Smooth muscle cell (in vitro differentiated cells): ENCODE results near the gene MCTP2. TPM values are rescaled to one million over a fixed set of nuclear protein-coding genes. Genes with fewer than 3 reads are reported as not detected.

Source experiments
- DNase-seq: peaks from one replicate; lab custom pipeline; 2025; ENCODE audit not compliant: unreplicated experiment; lab: John Stamatoyannopoulos, UW
- H2AFZ ChIP-seq: fragments of 200-600 bp; sonication (generic); 2 replicates; pipeline ENCODE4 v1.6.0; 2016; ENCODE audit warnings: antibody characterized with exemption, low read depth, mild to moderate bottlenecking
- H3F3A ChIP-seq: fragments of 200-600 bp; sonication (generic); 2 replicates; pipeline ENCODE4 v1.6.0; 2017; ENCODE audit warnings: antibody characterized with exemption, low read depth
- H3K27ac ChIP-seq: fragments of 200-600 bp; sonication (generic); 2 replicates; pipeline ENCODE4 v1.5.1; 2016; ENCODE audit warnings: low read depth, mild to moderate bottlenecking
- H3K27me3 ChIP-seq: fragments of 200-600 bp; sonication (generic); 2 replicates; pipeline ENCODE4 v1.6.1; 2016; ENCODE audit warnings: low read depth, mild to moderate bottlenecking
- H3K36me3 ChIP-seq: fragments of 200-600 bp; sonication (generic); 2 replicates; pipeline ENCODE4 v1.5.1; 2016; ENCODE audit warnings: low read depth
- H3K4me1 ChIP-seq: fragments of 200-600 bp; sonication (generic); 2 replicates; pipeline ENCODE4 v1.5.1; 2016; ENCODE audit warnings: low read depth
- H3K4me2 ChIP-seq: fragments of 200-600 bp; sonication (generic); 2 replicates; pipeline ENCODE4 v1.6.0; 2016; ENCODE audit warnings: mild to moderate bottlenecking
- H3K4me3 ChIP-seq: fragments of 200-600 bp; sonication (generic); 2 replicates; pipeline ENCODE4 v1.5.1; 2016; ENCODE audit warnings: mild to moderate bottlenecking
- H3K79me2 ChIP-seq: fragments of 200-600 bp; sonication (generic); 2 replicates; pipeline ENCODE4 v1.6.0; 2016; ENCODE audit warnings: low read depth, mild to moderate bottlenecking
- H3K9ac ChIP-seq: fragments of 200-600 bp; sonication (generic); 2 replicates; pipeline ENCODE4 v1.6.0; 2016; ENCODE audit warnings: low read depth
- H3K9me3 ChIP-seq: fragments of 200-600 bp; sonication (generic); replicated peaks from 2 replicates; pipeline ENCODE4 v1.5.1; 2016; ENCODE audit warnings: low read depth
- H4K20me1 ChIP-seq: fragments of 200-600 bp; sonication (generic); 2 replicates; pipeline ENCODE4 v1.6.0; 2016; ENCODE audit warnings: low read depth
- WGBS: methylation state at CpG from one replicate; pipeline ENCODE4 v1.1.7; 2016; ENCODE audit warnings: low lambda C conversion rate; 5-methylcytosine and 5-hydroxymethylcytosine counted together
- polyA plus RNA-seq: library from polyadenylated mRNA; unstranded; fragments of >200 nt; fragmentation: Nextera tagmentation; extraction: Ambion mirVana; gene quantifications from 2 replicates; pipeline ENCODE4 v1.2.1, GENCODE V29; 2016
- total RNA-seq: library from RNA; depleted of rRNA; stranded (reverse); fragments of >200 nt; gene quantifications from 2 replicates; pipeline ENCODE4 v1.2.3, GENCODE V29; 2014
- TF ChIP-seq, protein P1 (sequence below): fragments of 200-600 bp; sonication (generic); IDR thresholded peaks from 2 replicates; pipeline ENCODE4 v1.5.1; 2017; ENCODE audit warnings: borderline replicate concordance, mild to moderate bottlenecking, antibody characterized with exemption; ENCODE audit not compliant: insufficient read depth, poor library complexity, severe bottlenecking

The MCTP2 gene
- total and polyA plus RNA-seq, 2 experiments from 2014 or later = 12.1 to 32.1 TPM

DNA sequence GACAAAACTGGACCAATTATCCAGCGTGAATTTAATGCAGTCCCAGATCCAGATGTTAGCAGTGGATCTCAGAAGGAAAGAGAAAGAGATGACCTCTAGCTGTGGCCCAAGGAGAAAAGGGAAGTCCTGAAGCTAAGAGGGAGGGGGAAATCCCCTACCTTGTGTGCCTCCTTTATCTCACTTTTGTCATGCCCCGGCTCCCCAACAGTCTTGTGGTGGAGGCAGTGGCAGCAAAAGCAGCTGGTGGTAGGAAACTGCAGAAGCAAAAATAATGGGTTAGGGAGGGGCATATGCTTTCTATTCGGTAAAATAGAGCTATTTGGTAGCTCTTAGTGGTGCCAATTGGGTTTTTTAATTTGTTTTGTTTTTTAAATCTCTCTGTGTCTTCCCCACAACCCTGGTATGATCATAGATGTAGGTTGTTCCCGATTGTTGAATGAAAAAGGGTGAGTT is 56.5 kb downstream of the MCTP2 start:
- Histone ChIP-seq H3K4me2 (no peak overlapping the region), H3K27ac (no peak overlapping the region), H3K9ac (no peak overlapping the region), H3K27me3 (no peaks in the 10 kb centered on the region), H3K9me3 (no peaks in the 10 kb centered on the region), H3K4me1 (no peaks in the 10 kb centered on the region), H3K79me2 (no peaks in the 10 kb centered on the region), H3K4me3 (no peak overlapping the region), H3K36me3 (peaks cover 3% of the 10 kb centered on the region), H2AFZ (no peak overlapping the region), H3F3A (no peaks in the 10 kb centered on the region), H4K20me1 (peaks cover 7% of the 10 kb centered on the region)
- 84% methylated on average over 4 of the region's 4 CpGs for WGBS
- TF ChIP-seq, protein P1, sequence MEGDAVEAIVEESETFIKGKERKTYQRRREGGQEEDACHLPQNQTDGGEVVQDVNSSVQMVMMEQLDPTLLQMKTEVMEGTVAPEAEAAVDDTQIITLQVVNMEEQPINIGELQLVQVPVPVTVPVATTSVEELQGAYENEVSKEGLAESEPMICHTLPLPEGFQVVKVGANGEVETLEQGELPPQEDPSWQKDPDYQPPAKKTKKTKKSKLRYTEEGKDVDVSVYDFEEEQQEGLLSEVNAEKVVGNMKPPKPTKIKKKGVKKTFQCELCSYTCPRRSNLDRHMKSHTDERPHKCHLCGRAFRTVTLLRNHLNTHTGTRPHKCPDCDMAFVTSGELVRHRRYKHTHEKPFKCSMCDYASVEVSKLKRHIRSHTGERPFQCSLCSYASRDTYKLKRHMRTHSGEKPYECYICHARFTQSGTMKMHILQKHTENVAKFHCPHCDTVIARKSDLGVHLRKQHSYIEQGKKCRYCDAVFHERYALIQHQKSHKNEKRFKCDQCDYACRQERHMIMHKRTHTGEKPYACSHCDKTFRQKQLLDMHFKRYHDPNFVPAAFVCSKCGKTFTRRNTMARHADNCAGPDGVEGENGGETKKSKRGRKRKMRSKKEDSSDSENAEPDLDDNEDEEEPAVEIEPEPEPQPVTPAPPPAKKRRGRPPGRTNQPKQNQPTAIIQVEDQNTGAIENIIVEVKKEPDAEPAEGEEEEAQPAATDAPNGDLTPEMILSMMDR = no peak
- no peak for DNase-seq

DNA sequence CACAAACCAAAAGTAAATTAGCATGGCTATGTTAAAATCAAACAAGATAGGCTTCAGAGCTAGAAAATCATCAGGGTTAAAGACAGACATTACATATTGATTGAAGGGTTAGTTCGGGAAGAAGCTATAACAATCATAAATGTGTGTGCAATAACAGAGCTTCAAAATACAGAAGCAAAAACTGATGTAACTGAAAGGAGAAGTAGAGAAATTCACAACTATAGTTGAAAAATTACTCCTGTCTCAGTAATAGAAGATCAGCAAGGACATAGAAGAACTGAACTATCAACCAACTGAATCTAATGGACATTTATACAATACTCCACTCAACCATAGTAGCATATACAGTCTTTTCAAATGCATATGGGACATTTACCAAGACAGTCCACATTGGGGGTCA is 59.4 kb downstream of the MCTP2 start:
- WGBS = 97% methylated on average over 1 of the region's 1 CpG
- Histone ChIP-seq H3K27me3 (no peaks in the 10 kb centered on the region), H3K4me1 (no peaks in the 10 kb centered on the region), H3K79me2 (no peaks in the 10 kb centered on the region), H3K4me2 (no peak overlapping the region), H3K4me3 (no peak overlapping the region), H4K20me1 (peaks cover 4% of the 10 kb centered on the region), H3K27ac (no peak overlapping the region), H3K36me3 (peaks cover 3% of the 10 kb centered on the region), H3K9me3 (no peaks in the 10 kb centered on the region), H2AFZ (no peak overlapping the region), H3F3A (no peaks in the 10 kb centered on the region), H3K9ac (no peak overlapping the region)
- TF ChIP-seq, protein P1 = no peak
- no peak for DNase-seq

DNA sequence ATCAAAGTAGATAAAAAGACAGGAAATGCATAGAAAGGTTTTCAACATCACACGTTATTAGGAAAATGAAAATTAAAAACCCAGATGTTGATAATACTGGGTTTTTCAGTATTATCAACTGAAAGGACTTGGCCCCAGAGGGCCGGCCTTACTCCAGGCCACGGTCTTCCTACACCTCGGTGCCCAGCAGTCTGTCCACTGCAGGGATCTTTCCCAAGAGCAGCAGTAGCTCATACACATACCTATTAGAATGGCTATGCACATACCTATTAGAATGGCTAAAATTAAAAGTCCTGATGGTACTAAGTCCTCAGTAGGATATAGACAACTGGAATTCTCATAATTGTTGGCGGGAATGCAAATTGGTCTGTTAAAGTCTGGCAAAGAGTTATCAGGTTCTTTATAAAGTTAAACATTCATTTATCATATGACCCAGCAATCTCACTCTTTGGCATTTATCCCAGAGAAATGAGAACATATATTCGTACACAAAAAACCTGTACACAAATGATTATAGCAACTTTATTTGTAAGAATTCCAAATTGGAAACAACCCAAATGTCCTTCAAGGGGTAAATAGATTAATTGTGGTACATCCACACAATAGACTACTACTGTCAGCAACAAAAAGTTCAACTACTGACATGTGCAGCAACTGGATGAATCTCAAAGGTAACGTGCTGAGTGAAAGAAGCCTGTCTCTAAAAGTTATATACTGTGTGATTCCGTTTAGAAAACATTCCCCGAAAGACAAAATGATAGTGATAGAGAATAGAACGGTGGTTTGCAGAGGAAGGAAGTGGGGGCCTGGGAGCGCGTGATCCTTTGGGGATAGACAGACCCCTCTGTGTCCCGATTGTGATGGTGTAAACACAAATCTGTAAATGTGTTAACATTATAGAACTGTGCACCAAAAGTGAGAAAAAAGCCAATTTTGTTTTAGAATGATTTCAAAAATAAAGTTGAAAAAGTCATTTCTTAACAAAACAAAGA is 62.3 kb downstream of the MCTP2 start:
- Histone ChIP-seq H3K4me1 (no peaks in the 10 kb centered on the region), H2AFZ (no peak overlapping the region), H3F3A (no peaks in the 10 kb centered on the region), H3K27ac (no peak overlapping the region), H3K9ac (no peak overlapping the region), H3K9me3 (no peaks in the 10 kb centered on the region), H3K79me2 (peaks cover 5% of the 10 kb centered on the region), H4K20me1 (peaks cover 4% of the 10 kb centered on the region), H3K4me3 (no peak overlapping the region), H3K4me2 (no peak overlapping the region), H3K27me3 (no peaks in the 10 kb centered on the region), H3K36me3 (peaks cover 3% of the 10 kb centered on the region)
- 92% methylated on average over 13 of the region's 13 CpGs for WGBS
- no peak for DNase-seq
- TF ChIP-seq, protein P1 = no peak

DNA sequence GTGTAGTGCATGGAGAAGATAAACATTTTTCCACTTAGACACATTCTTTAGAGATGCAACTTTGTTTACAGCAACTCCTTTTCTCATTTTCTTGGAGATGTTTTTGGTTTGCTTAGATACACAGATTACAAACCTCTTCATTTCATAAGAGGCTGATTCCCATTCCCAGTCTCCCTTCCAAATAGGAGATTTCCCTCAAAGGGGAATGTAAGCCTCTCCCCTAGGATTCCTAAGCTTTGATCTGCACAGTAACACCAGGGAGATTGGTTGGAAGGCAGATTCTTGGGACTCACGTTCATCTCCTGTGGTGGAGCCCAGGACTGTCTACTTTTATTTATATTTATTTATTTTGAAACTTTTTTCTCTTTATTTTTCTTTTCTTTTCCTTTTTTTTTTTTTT is 63.2 kb downstream of the MCTP2 start:
- 50% methylated on average over 1 of the region's 1 CpG for WGBS
- Histone ChIP-seq H3F3A (no peaks in the 10 kb centered on the region), H3K4me3 (no peak overlapping the region), H3K4me1 (no peaks in the 10 kb centered on the region), H3K9me3 (no peaks in the 10 kb centered on the region), H2AFZ (no peak overlapping the region), H3K4me2 (no peak overlapping the region), H3K79me2 (peaks cover 5% of the 10 kb centered on the region), H3K36me3 (peaks cover 3% of the 10 kb centered on the region), H3K9ac (no peak overlapping the region), H4K20me1 (peaks cover 4% of the 10 kb centered on the region), H3K27ac (no peak overlapping the region), H3K27me3 (no peaks in the 10 kb centered on the region)
- DNase-seq = no peak
- TF ChIP-seq, protein P1 = no peak
